Psoas muscle (tissue), 8 donors: Measurements from ENCODE around the gene AKR1C8. TPM values are rescaled to one million over a fixed set of nuclear protein-coding genes. Genes with fewer than 3 reads are reported as not detected.
"Not testable (repeated sequence)": the region's sequence is repeated elsewhere in the genome, so short reads cannot be mapped to it uniquely, and the experiment has no call there.

Source experiments
- ATAC-seq, 4 donors: fragments of 200-7000 bp; cut with Tn5 transposase; one replicate each; pipeline ENCODE4 v1.9.1; 2020; ENCODE audit warnings: moderate library complexity in 3 of 4, mild to moderate bottlenecking in 2 of 4
- DNase-seq, 2 donors: peaks; one replicate each; pipeline ENCODE4 v3.0.0-alpha.2; 2020
- H3K27ac ChIP-seq: fragments of 200-600 bp; one replicate; pipeline ENCODE4 v1.8.0; 2022
- H3K27me3 ChIP-seq, 3 donors: fragments of 200-600 bp in 1 of 3; one replicate each; pipeline versions ENCODE4 v1.6.1 to v1.8.0; 2013 to 2022; ENCODE audit warnings: low read length in 2 of 3, mild to moderate bottlenecking in 2 of 3, moderate library complexity in 1 of 3; ENCODE audit not compliant: insufficient read depth in 3 of 3
- H3K36me3 ChIP-seq, 2 donors: fragments of 200-600 bp in 1 of 2; one replicate each; pipeline versions ENCODE4 v1.6.1 to v1.8.0; 2013 to 2022; ENCODE audit warnings: low read depth in 1 of 2, mild to moderate bottlenecking in 1 of 2, moderate library complexity in 1 of 2; ENCODE audit not compliant: insufficient read depth in 1 of 2
- H3K4me1 ChIP-seq: fragments of 200-600 bp; one replicate; pipeline ENCODE4 v1.8.0; 2022
- H3K4me3 ChIP-seq: fragments of 200-600 bp; one replicate; pipeline ENCODE4 v1.8.0; 2022; ENCODE audit warnings: mild to moderate bottlenecking
- H3K9me3 ChIP-seq: fragments of 200-600 bp; one replicate; pipeline ENCODE4 v1.8.0; 2022
- WGBS, 3 donors: extraction: QIAGEN DNeasy Blood & Tissue Kit; methylation state at CpG; one replicate each; pipeline versions ENCODE4 v1.1.6 to v1.1.7; 2013; 5-methylcytosine and 5-hydroxymethylcytosine counted together
- intact Hi-C, 2 donors: fragments of 100-400 bp; cut with DNase I; formaldehyde crosslinking; loops; one replicate each; pipeline versions ENCODE4 v1.11.0 to v1.14.2; 2022
- polyA plus RNA-seq, 3 donors: library from polyadenylated mRNA; stranded (reverse); fragments of 200-250 nt; gene quantifications; one replicate each; pipeline ENCODE4 v1.2.3, GENCODE V29; 2013
- total RNA-seq, 4 donors: library from RNA; stranded (reverse); fragmentation: NEBNext Ultra II Directional in 2 of 4; extraction: Animal tissue kit (Norgen Biotek cat#: 25700) in 2 of 4; gene quantifications; one replicate each; pipeline versions ENCODE4 v1.2.1 to v1.2.4, GENCODE V29; 2021 to 2023
- TF ChIP-seq, protein P1 (sequence below): fragments of 200-600 bp; IDR thresholded peaks from one replicate; pipeline ENCODE4 v1.8.0; 2022; ENCODE audit warnings: antibody characterized with exemption
- donor health status: healthy with polysubstance abuse.
- donor health status: DM: no; HTN: no; CAD: no; lungs with moderate emphysema.
- donor health status: Bipolar disorder and iron deficiency.
- donor health status: healthy.
- donor health status: DM: yes; HTN: yes; CAD: no.
- donor health status: DM: no; HTN: no; CAD: no.
- donor health status: DM: no; HTN: no; CAD: no.
- donor health status: DM: yes; HTN: yes; CAD: no.

The AKR1C8 gene
- total and polyA plus RNA-seq, 7 donors, result not detected

- intact Hi-C loops, result no loop called here
- no peak for ATAC-seq
- 77 to 84% (median 84%) methylated on average over 2 of the region's 2 CpGs for WGBS, 3 donors
These were observed 49.4 kb downstream of the AKR1C8 start for GRCh38 chr10:5135581-5135980.

DNA sequence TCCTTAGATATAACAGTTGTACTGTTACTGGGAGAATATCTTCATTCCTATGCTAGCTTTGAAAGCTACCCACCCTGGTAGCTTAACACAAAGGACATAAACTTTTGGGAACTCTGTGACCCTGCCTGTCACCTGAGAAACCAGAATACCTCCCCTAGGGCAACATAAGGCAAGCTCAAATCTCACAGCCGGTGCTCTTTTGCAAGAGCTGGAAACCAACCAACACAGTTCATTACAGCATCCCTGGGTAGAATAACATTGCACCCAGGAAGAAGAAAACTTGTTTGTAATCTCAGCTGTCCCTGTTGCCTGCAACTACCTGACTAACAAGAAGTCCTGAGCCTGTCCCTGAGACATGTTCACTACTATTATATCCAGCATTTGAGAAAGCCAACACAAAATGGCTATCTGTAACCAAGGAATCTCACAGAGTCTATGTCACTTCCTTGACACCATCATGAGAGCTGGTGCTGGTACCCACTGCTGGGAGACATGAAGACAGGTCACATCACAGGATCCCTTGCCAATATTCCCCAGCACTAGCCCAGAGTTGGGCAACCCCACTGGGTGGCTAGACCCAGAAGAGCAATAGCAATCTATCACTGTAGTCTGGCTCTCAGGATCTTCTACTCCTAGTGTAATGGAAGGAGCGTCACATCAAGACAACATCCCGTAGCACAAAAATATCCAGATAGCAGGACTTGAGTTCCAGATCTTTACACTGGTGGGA lies 59.5 kb downstream of the AKR1C8 start:
- H3K4me1 ChIP-seq, result no peaks in the 10 kb centered on the region
- no peak overlapping the region for H3K27ac ChIP-seq
- intact Hi-C loops, result no loop called here
- TF ChIP-seq, protein P1, sequence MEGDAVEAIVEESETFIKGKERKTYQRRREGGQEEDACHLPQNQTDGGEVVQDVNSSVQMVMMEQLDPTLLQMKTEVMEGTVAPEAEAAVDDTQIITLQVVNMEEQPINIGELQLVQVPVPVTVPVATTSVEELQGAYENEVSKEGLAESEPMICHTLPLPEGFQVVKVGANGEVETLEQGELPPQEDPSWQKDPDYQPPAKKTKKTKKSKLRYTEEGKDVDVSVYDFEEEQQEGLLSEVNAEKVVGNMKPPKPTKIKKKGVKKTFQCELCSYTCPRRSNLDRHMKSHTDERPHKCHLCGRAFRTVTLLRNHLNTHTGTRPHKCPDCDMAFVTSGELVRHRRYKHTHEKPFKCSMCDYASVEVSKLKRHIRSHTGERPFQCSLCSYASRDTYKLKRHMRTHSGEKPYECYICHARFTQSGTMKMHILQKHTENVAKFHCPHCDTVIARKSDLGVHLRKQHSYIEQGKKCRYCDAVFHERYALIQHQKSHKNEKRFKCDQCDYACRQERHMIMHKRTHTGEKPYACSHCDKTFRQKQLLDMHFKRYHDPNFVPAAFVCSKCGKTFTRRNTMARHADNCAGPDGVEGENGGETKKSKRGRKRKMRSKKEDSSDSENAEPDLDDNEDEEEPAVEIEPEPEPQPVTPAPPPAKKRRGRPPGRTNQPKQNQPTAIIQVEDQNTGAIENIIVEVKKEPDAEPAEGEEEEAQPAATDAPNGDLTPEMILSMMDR, result no peak
- DNase-seq (no peak), ATAC-seq (peak in 3 of 4 donors; percentile 30 to 43 (median 35))
- no peaks in the 10 kb centered on the region for H3K27me3 ChIP-seq
- H3K4me3 ChIP-seq, result no peak overlapping the region
- 51 to 74% (median 73%) methylated on average over 3 of the region's 3 CpGs for WGBS, 3 donors
- H3K9me3 ChIP-seq, result peaks cover 11% of the 10 kb centered on the region
- H3K36me3 ChIP-seq, result no peaks in the 10 kb centered on the region

More at GRCh38 chr10:5135581-5135980, 49.4 kb downstream of the AKR1C8 start:
- Histone ChIP-seq H3K4me1 (no peaks in the 10 kb centered on the region), H3K27me3 (no peaks in the 10 kb centered on the region), H3K9me3 (peaks cover 9% of the 10 kb centered on the region), H3K27ac (no peak overlapping the region), H3K36me3 (no peaks in the 10 kb centered on the region), H3K4me3 (no peak overlapping the region)
- DNase-seq, result no peak
- TF ChIP-seq, protein P1, result no peak

GRCh38 chr10:5123886-5124285 lies 61.1 kb downstream of the AKR1C8 start:
- no peak for DNase-seq
- Histone ChIP-seq H3K4me1 (no peaks in the 10 kb centered on the region), H3K9me3 (peaks cover 11% of the 10 kb centered on the region), H3K27me3 (no peaks in the 10 kb centered on the region), H3K36me3 (no peaks in the 10 kb centered on the region), H3K4me3 (no peak overlapping the region), H3K27ac (no peak overlapping the region)
- ATAC-seq, result no peak
- TF ChIP-seq, protein P1, result no peak
- intact Hi-C loops, result no loop called here

DNA sequence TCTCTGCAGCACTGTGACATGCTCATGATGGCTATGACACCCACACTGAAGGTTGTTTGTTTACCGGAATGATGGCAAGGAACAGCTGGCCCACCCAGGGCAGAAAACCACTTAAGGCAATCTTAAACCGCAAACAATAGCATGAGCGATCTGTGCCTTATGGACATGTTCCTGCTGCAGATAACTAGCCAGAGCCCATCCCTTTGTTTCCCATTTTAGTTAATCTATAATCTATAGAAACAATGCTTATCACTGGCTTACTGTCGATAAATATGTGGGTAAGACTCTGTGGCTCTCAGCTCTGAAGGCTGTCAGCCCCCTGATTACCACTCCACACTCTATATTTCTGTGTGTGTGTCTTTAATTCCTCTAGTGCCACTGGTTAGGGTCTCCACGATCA lies 65.0 kb downstream of the AKR1C8 start:
- H3K9me3 ChIP-seq, intact Hi-C loops, H3K4me3 ChIP-seq, H3K36me3 ChIP-seq, H3K4me1 ChIP-seq, ATAC-seq, H3K27me3 ChIP-seq, DNase-seq, H3K27ac ChIP-seq: not testable (repeated sequence)
- 85 to 88% (median 85%) methylated on average over 5 of the region's 5 CpGs for WGBS, 3 donors

GRCh38 chr10:5117026-5117425 lies 67.9 kb downstream of the AKR1C8 start:
- Histone ChIP-seq H3K27ac (no peak overlapping the region), H3K27me3 (no peaks in the 10 kb centered on the region), H3K36me3 (no peaks in the 10 kb centered on the region), H3K4me1 (no peaks in the 10 kb centered on the region), H3K9me3 (no peaks in the 10 kb centered on the region), H3K4me3 (no peak overlapping the region)
- intact Hi-C loops, result no loop called here
- TF ChIP-seq, protein P1, result no peak
- DNase-seq, result no peak
- WGBS, 3 donors, result 54 to 66% (median 65%) methylated on average over 3 of the region's 3 CpGs
- ATAC-seq, result no peak
